H9 (cell line): ENCODE measurements around the gene TEAD1. TPM values are rescaled to one million over a fixed set of nuclear protein-coding genes. Genes with fewer than 3 reads are reported as not detected.
A peak's percentile ranks its signal among the peaks of the same experiment; 100 is the strongest.

ENCODE experiments used
- DNase-seq: peaks from one replicate; pipeline ENCODE4 v3.0.0-alpha.2; 2017
- H2AFZ ChIP-seq: one replicate; pipeline ENCODE4 v1.6.1; 2013; ENCODE audit warnings: mild to moderate bottlenecking, low read length, control low read depth, moderate library complexity
- H2AK5ac ChIP-seq: 2 replicates; pipeline ENCODE4 v1.6.1; 2013; ENCODE audit warnings: low read length, control low read depth, mixed read lengths; ENCODE audit not compliant: insufficient read length
- H2BK120ac ChIP-seq: one replicate; pipeline ENCODE4 v1.6.1; 2013; ENCODE audit warnings: low read depth, mild to moderate bottlenecking, low read length, control low read depth, inconsistent platforms; ENCODE audit not compliant: poor library complexity, severe bottlenecking
- H2BK12ac ChIP-seq: 2 replicates; pipeline ENCODE4 v1.6.1; 2013; ENCODE audit warnings: low read length, control low read depth, mixed read lengths, low read depth; ENCODE audit not compliant: insufficient read length
- H2BK15ac ChIP-seq: 2 replicates; pipeline ENCODE4 v1.6.1; 2013; ENCODE audit warnings: low read depth, low read length, control low read depth
- H2BK20ac ChIP-seq: one replicate; pipeline ENCODE4 v1.6.1; 2013; ENCODE audit warnings: low read depth, mild to moderate bottlenecking, low read length, control low read depth, inconsistent platforms; ENCODE audit not compliant: poor library complexity, severe bottlenecking
- H2BK5ac ChIP-seq: 2 replicates; pipeline ENCODE4 v1.6.1; 2013; ENCODE audit warnings: low read length, control low read depth, mixed read lengths; ENCODE audit not compliant: insufficient read length
- H3K14ac ChIP-seq: 2 replicates; pipeline ENCODE4 v1.6.1; 2013; ENCODE audit warnings: low read length, control low read depth; ENCODE audit not compliant: insufficient read depth
- H3K18ac ChIP-seq: 2 replicates; pipeline ENCODE4 v1.6.1; 2013; ENCODE audit warnings: low read depth, mild to moderate bottlenecking, mixed read lengths, low read length, control low read depth; ENCODE audit not compliant: insufficient read length
- H3K23ac ChIP-seq: 2 replicates; pipeline ENCODE4 v1.6.1; 2013; ENCODE audit warnings: low read length, control low read depth, mixed read lengths, low read depth; ENCODE audit not compliant: insufficient read length
- H3K23me2 ChIP-seq: 2 replicates; pipeline ENCODE4 v1.6.1; 2013; ENCODE audit warnings: low read depth, mild to moderate bottlenecking, mixed read lengths, low read length, control low read depth; ENCODE audit not compliant: insufficient read length, poor library complexity, severe bottlenecking
- H3K27ac ChIP-seq: 2 replicates; pipeline ENCODE4 v1.5.1; 2013; ENCODE audit warnings: low read length, control low read depth, mixed read lengths, low read depth; ENCODE audit not compliant: insufficient read length
- H3K27me3 ChIP-seq: 2 replicates; pipeline ENCODE4 v1.6.1; 2013; ENCODE audit warnings: low read length, control low read depth, inconsistent platforms; ENCODE audit not compliant: insufficient read depth
- H3K4ac ChIP-seq: 2 replicates; pipeline ENCODE4 v1.6.1; 2013; ENCODE audit warnings: low read depth, mild to moderate bottlenecking, control low read depth, inconsistent platforms, low read length, moderate library complexity
- H3K4me1 ChIP-seq: 2 replicates; pipeline ENCODE4 v1.6.1; 2013; ENCODE audit warnings: low read length, control low read depth, inconsistent platforms; ENCODE audit not compliant: insufficient read depth
- H3K4me2 ChIP-seq: 2 replicates; pipeline ENCODE4 v1.6.1; 2013; ENCODE audit warnings: low read length, control low read depth, mixed read lengths; ENCODE audit not compliant: insufficient read length, insufficient read depth
- H3K56ac ChIP-seq: 2 replicates; pipeline ENCODE4 v1.6.1; 2013; ENCODE audit warnings: low read depth, mild to moderate bottlenecking, mixed read lengths, low read length, control low read depth; ENCODE audit not compliant: insufficient read length
- H3K79me1 ChIP-seq: 2 replicates; pipeline ENCODE4 v1.6.1; 2013; ENCODE audit warnings: low read depth, mild to moderate bottlenecking, moderate library complexity, low read length, control low read depth, inconsistent platforms; ENCODE audit not compliant: insufficient read depth, poor library complexity, severe bottlenecking
- H3K79me2 ChIP-seq: 2 replicates; pipeline ENCODE4 v1.6.1; 2013; ENCODE audit warnings: low read length, control low read depth, inconsistent platforms; ENCODE audit not compliant: insufficient read depth
- H3K9ac ChIP-seq: 2 replicates; pipeline ENCODE4 v1.6.1; 2013; ENCODE audit warnings: low read length, control low read depth, mixed read lengths; ENCODE audit not compliant: insufficient read length; ENCODE audit errors: extremely low read depth
- H3K9me3 ChIP-seq: one replicate; pipeline ENCODE4 v1.6.1; 2013; ENCODE audit warnings: low read depth, low read length, inconsistent platforms; ENCODE audit not compliant: control insufficient read depth
- H3T11ph ChIP-seq: one replicate; pipeline ENCODE4 v1.6.1; 2013; ENCODE audit warnings: mild to moderate bottlenecking, low read length, control low read depth, inconsistent platforms
- H4K20me1 ChIP-seq: one replicate; pipeline ENCODE4 v1.6.1; 2013; ENCODE audit not compliant: control insufficient read depth, insufficient read length, insufficient read depth
- H4K5ac ChIP-seq: 2 replicates; pipeline ENCODE4 v1.6.1; 2013; ENCODE audit warnings: low read depth, mild to moderate bottlenecking, mixed read lengths, low read length, control low read depth; ENCODE audit not compliant: insufficient read length
- H4K8ac ChIP-seq: replicated peaks from 2 replicates; pipeline ENCODE4 v1.6.1; 2013; ENCODE audit warnings: low read length, control low read depth, mixed read lengths, low read depth; ENCODE audit not compliant: insufficient read length
- H4K91ac ChIP-seq: 2 replicates; pipeline ENCODE4 v1.6.1; 2013; ENCODE audit warnings: low read depth, mild to moderate bottlenecking, moderate library complexity, mixed read lengths, low read length, control low read depth; ENCODE audit not compliant: insufficient read length
- H3K27ac Mint-ChIP-seq, 3 experiments: 2 replicates in 2 of 3; 3 replicates in 1 of 3; pipeline ENCODE4 v1.8.0; 2020 to 2021; ENCODE audit warnings: mixed read lengths in 3 of 3, mild to moderate bottlenecking in 1 of 3, moderate library complexity in 1 of 3
- H3K27me3 Mint-ChIP-seq: 2 replicates; pipeline ENCODE4 v1.8.0; 2021; ENCODE audit warnings: low read depth, mild to moderate bottlenecking, moderate library complexity, mixed read lengths
- H3K36me3 Mint-ChIP-seq, 3 experiments: 2 replicates in 2 of 3; 3 replicates in 1 of 3; pipeline ENCODE4 v1.8.0; 2020 to 2021; ENCODE audit warnings: low read depth in 3 of 3, mixed read lengths in 3 of 3; ENCODE audit not compliant: insufficient read depth in 1 of 3
- H3K4me1 Mint-ChIP-seq, 2 experiments: 2 replicates each; pipeline ENCODE4 v1.8.0; 2020; ENCODE audit warnings: mixed read lengths in 2 of 2
- H3K4me3 Mint-ChIP-seq, 2 experiments: 2 replicates in 1 of 2; 3 replicates in 1 of 2; pipeline ENCODE4 v1.8.0; 2020 to 2021; ENCODE audit warnings: mild to moderate bottlenecking in 2 of 2, mixed read lengths in 2 of 2, moderate library complexity in 1 of 2
- H3K9me3 Mint-ChIP-seq, 2 experiments: 2 replicates in 1 of 2; 3 replicates in 1 of 2; pipeline ENCODE4 v1.8.0; 2020; ENCODE audit warnings: mild to moderate bottlenecking in 2 of 2, mixed read lengths in 2 of 2, moderate library complexity in 1 of 2
- WGBS: extraction: QIAGEN DNeasy Blood & Tissue Kit; methylation state at CpG from one replicate; pipeline ENCODE4 v1.1.7; 2013; ENCODE audit warnings: missing lambda C conversion rate, low lambda C conversion rate, mixed read lengths; ENCODE audit not compliant: insufficient read length; ENCODE audit errors: extremely low coverage; 5-methylcytosine and 5-hydroxymethylcytosine counted together
- total RNA-seq: library from RNA; stranded (reverse); gene quantifications from 2 replicates; pipeline ENCODE4 v1.2.1, GENCODE V29; 2021
- TF ChIP-seq, protein P1 (sequence below): fragments of 200-600 bp; sonication (generic); conservative IDR thresholded peaks from 3 replicates; pipeline ENCODE4 v1.8.0; 2021; ENCODE audit warnings: antibody characterized with exemption, mild to moderate bottlenecking

TEAD1 gene
- total RNA-seq, 1 experiment from 2014 or later: 75.1 TPM

DNA sequence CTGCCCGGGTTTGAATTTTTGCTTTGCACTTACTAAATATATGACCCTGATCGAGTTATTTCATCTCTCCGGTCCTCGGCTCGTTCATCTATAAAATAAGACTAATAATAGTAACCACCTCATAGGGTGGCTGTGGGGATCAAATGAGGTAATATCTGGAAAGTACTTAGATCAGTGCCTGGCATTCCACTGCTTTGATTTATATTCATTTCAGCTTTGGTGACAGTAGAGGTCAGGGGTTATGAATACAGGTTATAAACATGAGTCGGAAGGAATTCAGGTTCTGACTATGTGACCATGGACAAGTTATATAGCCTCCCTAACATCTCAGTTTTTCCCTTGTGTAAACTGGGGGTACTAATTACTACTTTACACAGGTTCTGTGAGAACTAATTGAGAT is 2.9 kb upstream of the TEAD1 start:
- no CpG with 5 or more reads among the region's 6 CpGs for WGBS
- H3K4me2 ChIP-seq: no peak overlapping the region
- TF ChIP-seq, protein P1, sequence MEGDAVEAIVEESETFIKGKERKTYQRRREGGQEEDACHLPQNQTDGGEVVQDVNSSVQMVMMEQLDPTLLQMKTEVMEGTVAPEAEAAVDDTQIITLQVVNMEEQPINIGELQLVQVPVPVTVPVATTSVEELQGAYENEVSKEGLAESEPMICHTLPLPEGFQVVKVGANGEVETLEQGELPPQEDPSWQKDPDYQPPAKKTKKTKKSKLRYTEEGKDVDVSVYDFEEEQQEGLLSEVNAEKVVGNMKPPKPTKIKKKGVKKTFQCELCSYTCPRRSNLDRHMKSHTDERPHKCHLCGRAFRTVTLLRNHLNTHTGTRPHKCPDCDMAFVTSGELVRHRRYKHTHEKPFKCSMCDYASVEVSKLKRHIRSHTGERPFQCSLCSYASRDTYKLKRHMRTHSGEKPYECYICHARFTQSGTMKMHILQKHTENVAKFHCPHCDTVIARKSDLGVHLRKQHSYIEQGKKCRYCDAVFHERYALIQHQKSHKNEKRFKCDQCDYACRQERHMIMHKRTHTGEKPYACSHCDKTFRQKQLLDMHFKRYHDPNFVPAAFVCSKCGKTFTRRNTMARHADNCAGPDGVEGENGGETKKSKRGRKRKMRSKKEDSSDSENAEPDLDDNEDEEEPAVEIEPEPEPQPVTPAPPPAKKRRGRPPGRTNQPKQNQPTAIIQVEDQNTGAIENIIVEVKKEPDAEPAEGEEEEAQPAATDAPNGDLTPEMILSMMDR: no peak

More for the DNA sequence above, 2.9 kb upstream of the TEAD1 start:
- Mint-ChIP-seq H3K36me3 (peaks cover 0 to 8% (median 6%) of the 10 kb centered on the region in 3 experiments; a peak in 5 of 7 replicates), H3K4me1 (peaks cover 12 to 18% of the 10 kb centered on the region in 2 experiments), H3K4me3 (no peak overlapping the region), H3K27me3 (peaks cover 18% of the 10 kb centered on the region), H3K9me3 (peaks cover 2 to 4% of the 10 kb centered on the region in 2 experiments; a peak in 3 of 5 replicates), H3K27ac (no peak overlapping the region)
- Histone ChIP-seq H2BK12ac (no peak overlapping the region), H3K27ac (no peak overlapping the region), H3K4me1 (no peaks in the 10 kb centered on the region), H3K4ac (no peak overlapping the region), H3K23ac (no peak overlapping the region), H2AFZ (no peak overlapping the region), H2BK120ac (no peak overlapping the region), H4K5ac (no peak overlapping the region), H4K20me1 (no peaks in the 10 kb centered on the region), H3K14ac (no peak overlapping the region), H3K27me3 (no peaks in the 10 kb centered on the region; the same call in 1 of the 2 replicates), H4K91ac (no peak overlapping the region), H3K23me2 (peaks cover 7% of the 10 kb centered on the region), H3K9me3 (no peaks in the 10 kb centered on the region), H3K9ac (no peak overlapping the region), H2AK5ac (peak overlapping the region; percentile 71), H2BK15ac (no peak overlapping the region), H2BK20ac (no peak overlapping the region), H3K18ac (no peak overlapping the region), H3K79me2 (peaks cover 6% of the 10 kb centered on the region), H2BK5ac (no peak overlapping the region), H3K56ac (no peak overlapping the region), H4K8ac (no peak overlapping the region), H3K79me1 (no peaks in the 10 kb centered on the region), H3T11ph (no peak overlapping the region)
- DNase-seq: no peak
